ENCODE data around the gene DUSP15.

DNA sequence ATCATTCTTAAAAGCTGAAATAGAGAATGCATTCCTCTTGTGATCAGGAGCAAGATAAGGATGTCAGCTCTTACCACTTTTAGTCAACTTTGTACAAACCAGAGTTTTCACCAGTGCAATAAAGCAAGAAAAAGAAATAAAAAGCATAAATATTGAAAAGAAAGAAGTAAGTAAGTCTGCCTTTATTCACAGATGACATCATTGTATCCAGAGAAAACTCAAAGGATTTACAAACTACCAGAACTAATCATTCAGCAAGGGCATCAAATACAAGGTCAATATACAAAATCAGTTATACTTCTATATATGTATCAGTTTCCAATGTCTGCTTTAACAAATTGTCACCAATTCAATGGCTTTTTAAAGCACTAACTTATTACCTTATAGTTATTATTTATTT is 13.5 kb upstream of the DUSP15 start:
- TF ChIP-seq CTCF (IDR thresholded peaks at IDR 0.05) (no peak), POLR2A (IDR thresholded peaks at IDR 0.05) (no peak)
